Esophagus squamous epithelium (tissue), 4 donors: Measurements from ENCODE around the gene TUBB6.

Experiments
- CTCF ChIP-seq, 6 experiments: fragments of 450-650 bp in 4 of 6; fragments of 200-600 bp in 2 of 6; sonication (generic) in 2 of 6; IDR thresholded peaks; one replicate each; pipeline ENCODE4 v1.5.1; 2016 to 2019; ENCODE audit warnings: antibody characterized with exemption in 6 of 6, mild to moderate bottlenecking in 4 of 6, moderate library complexity in 4 of 6
- POLR2A ChIP-seq, 4 donors: fragments of 450-650 bp; IDR thresholded peaks; one replicate each; pipeline ENCODE4 v1.6.1; 2017; ENCODE audit warnings: antibody characterized with exemption in 4 of 4, mild to moderate bottlenecking in 4 of 4, moderate library complexity in 3 of 4

- TF ChIP-seq CTCF (IDR thresholded peaks at IDR 0.05) = no peak
- no peak for TF ChIP-seq POLR2A (IDR thresholded peaks at IDR 0.05)
Observed at GRCh38 chr18:12366784-12367183, 58.7 kb downstream of the TUBB6 start.
